Colonic mucosa (tissue), 4 donors: ENCODE results near the gene LCN15. TPM values are rescaled to one million over a fixed set of nuclear protein-coding genes. Genes with fewer than 3 reads are reported as not detected.
"Not testable (repeated sequence)": the region's sequence is repeated elsewhere in the genome, so short reads cannot be mapped to it uniquely, and the experiment has no call there.

Experiments
- DNase-seq: peaks from one replicate; pipeline ENCODE4 v3.0.0-alpha.2; 2020
- H3K27ac ChIP-seq: fragments of 200-600 bp; one replicate; pipeline ENCODE4 v1.8.0; 2021
- H3K27me3 ChIP-seq: fragments of 200-600 bp; one replicate; pipeline ENCODE4 v1.8.0; 2021
- H3K36me3 ChIP-seq: fragments of 200-600 bp; one replicate; pipeline ENCODE4 v1.8.0; 2021
- H3K4me1 ChIP-seq: fragments of 200-600 bp; one replicate; pipeline ENCODE4 v1.8.0; 2021; ENCODE audit warnings: mild to moderate bottlenecking
- H3K4me3 ChIP-seq: fragments of 200-600 bp; one replicate; pipeline ENCODE4 v1.8.0; 2021
- H3K9ac ChIP-seq, 2 donors: one replicate each; pipeline ENCODE4 v1.7.0; 2013; ENCODE audit warnings: control low read depth in 2 of 2, low read depth in 2 of 2, low read length in 2 of 2
- H3K9me3 ChIP-seq: fragments of 200-600 bp; one replicate; pipeline ENCODE4 v1.8.0; 2021
- CTCF ChIP-seq: fragments of 200-600 bp; IDR thresholded peaks from one replicate; pipeline ENCODE4 v1.8.0; 2022; ENCODE audit warnings: antibody characterized with exemption, mild to moderate bottlenecking
- intact Hi-C: fragments of 100-400 bp; cut with DNase I; formaldehyde crosslinking; loops from one replicate; pipeline ENCODE4 v1.14.1; 2022
- total RNA-seq, 2 donors: library from RNA; stranded (reverse); fragmentation: NEBNext Ultra II Directional in 1 of 2; extraction: Animal tissue kit (Norgen Biotek cat#: 25700) in 1 of 2; gene quantifications; one replicate each; pipeline ENCODE4 v1.2.1, GENCODE V29; 2021
- donor health status: healthy.
- donor health status: DM: no; HTN: no; CAD: no.
- donor health status: DM: no; HTN: no; CAD: no.

Gene LCN15
- total RNA-seq, 2 donors from 2014 or later, result 3.4 TPM; not detected in 1

GRCh38 chr9:136792321-136793085 lies 28.2 kb upstream of the LCN15 start:
- Histone ChIP-seq H3K4me1 (peaks cover 20% of the 10 kb centered on the region), H3K36me3 (no peaks in the 10 kb centered on the region), H3K27ac (peak overlapping the region; percentile 90), H3K9me3 (no peaks in the 10 kb centered on the region), H3K27me3 (no peaks in the 10 kb centered on the region), H3K4me3 (peak overlapping the region; percentile 66), H3K9ac (peak overlapping the region; percentile 94 to 96)
- intact Hi-C loops, result loop anchor here (10.0 kb wide), 1 partner anchor 52 kb away; the partner anchor contains the start of genes AJM1 and PHPT1
- DNase-seq, result peak; percentile 56
- no peak for TF ChIP-seq CTCF

- DNase-seq, result peak; percentile 86
- intact Hi-C loops, result loop anchor here (10.0 kb wide), 1 partner anchor 53 kb away; the partner anchor contains the start of genes AJM1 and PHPT1
- Histone ChIP-seq H3K4me3 (peak overlapping the region; percentile 66), H3K36me3 (no peaks in the 10 kb centered on the region), H3K9me3 (no peaks in the 10 kb centered on the region), H3K27ac (peak overlapping the region; percentile 90), H3K4me1 (peaks cover 20% of the 10 kb centered on the region), H3K27me3 (no peaks in the 10 kb centered on the region), H3K9ac (peak overlapping the region; percentile 94 to 96)
- TF ChIP-seq CTCF, result peak; percentile 99
These were observed 27.4 kb upstream of the LCN15 start for GRCh38 chr9:136791516-136792276.

- intact Hi-C loops, result loop anchor here (10.0 kb wide), 1 partner anchor 54 kb away; the partner anchor contains the start of genes AJM1 and PHPT1
- H3K9me3 ChIP-seq, result no peaks in the 10 kb centered on the region
- H3K27ac ChIP-seq, result peak within 1 kb of the TSS; percentile 90
- no peaks in the 10 kb centered on the region for H3K36me3 ChIP-seq
- no peaks in the 10 kb centered on the region for H3K27me3 ChIP-seq
- peak within 1 kb of the TSS; percentile 94 to 96 for H3K9ac ChIP-seq
- peaks cover 20% of the 10 kb centered on the region for H3K4me1 ChIP-seq
- H3K4me3 ChIP-seq, result peak within 1 kb of the TSS; percentile 66
- DNase-seq, result peak; percentile 100
- TF ChIP-seq CTCF, result no peak
These were observed 26.6 kb upstream of the LCN15 start, which contains the start of gene TMEM141 for GRCh38 chr9:136790640-136791515. TSS of gene TMEM141 (plus strand) at chr9:136791344. CDS start at chr9:136791371, 27 bp downstream.

GRCh38 chr9:136789523-136789937 lies 25.2 kb upstream of the LCN15 start:
- DNase-seq, result no peak
- H3K4me3 ChIP-seq, result no peak overlapping the region
- H3K9me3 ChIP-seq, result no peaks in the 10 kb centered on the region
- H3K9ac ChIP-seq, result no peak overlapping the region
- no peak for TF ChIP-seq CTCF
- H3K36me3 ChIP-seq, result no peaks in the 10 kb centered on the region
- intact Hi-C loops, result loop anchor here (5.0 kb wide), 1 partner anchor 248 kb away; no protein-coding TSS in a partner anchor
- peaks cover 20% of the 10 kb centered on the region for H3K4me1 ChIP-seq
- peak overlapping the region; percentile 90 for H3K27ac ChIP-seq
- H3K27me3 ChIP-seq, result no peaks in the 10 kb centered on the region

- not testable (repeated sequence) for H3K4me3 ChIP-seq, H3K27me3 ChIP-seq, H3K36me3 ChIP-seq, H3K9me3 ChIP-seq
- DNase-seq, result peak; percentile 77
- intact Hi-C loops, result loop anchor here (5.0 kb wide), 1 partner anchor 248 kb away; no protein-coding TSS in a partner anchor
- Histone ChIP-seq H3K27ac (peak overlapping the region; percentile 90), H3K4me1 (peaks cover 20% of the 10 kb centered on the region), H3K9ac (peak overlapping the region in 1 of 2 donors; percentile 71)
These were observed 24.6 kb upstream of the LCN15 start for GRCh38 chr9:136788644-136789522.
